ENCODE data around the gene CCDC8.
"Not testable (repeated sequence)": the region's sequence is repeated elsewhere in the genome, so short reads cannot be mapped to it uniquely, and the experiment has no call there.

CCDC8 gene

GRCh38 chr19:46413262-46414031 is at the start of gene CCDC8:
Gene CCDC8 (minus strand): TSS chr19:46413564. CDS start chr19:46412810, 754 bp downstream.
- DNase-seq: no peak

GRCh38 chr19:46461537-46461936 is 48.2 kb upstream of the CCDC8 start:
- DNase-seq: no peak

- DNase-seq: no peak
Measured at GRCh38 chr19:46460981-46461380, 47.6 kb upstream of the CCDC8 start.

GRCh38 chr19:46460055-46460454 is 46.7 kb upstream of the CCDC8 start:
- DNase-seq: no peak

GRCh38 chr19:46456930-46457329 is 43.6 kb upstream of the CCDC8 start:
- no peak for DNase-seq

GRCh38 chr19:46454244-46454643 is 40.9 kb upstream of the CCDC8 start:
- no peak for DNase-seq

- DNase-seq: no peak
Measured at GRCh38 chr19:46453661-46454060, 40.3 kb upstream of the CCDC8 start.

GRCh38 chr19:46452186-46452585 is 38.8 kb upstream of the CCDC8 start:
- no peak for DNase-seq

GRCh38 chr19:46451352-46451751 is 38.0 kb upstream of the CCDC8 start:
- DNase-seq: no peak

GRCh38 chr19:46450737-46451136 is 37.4 kb upstream of the CCDC8 start:
- DNase-seq: no peak

GRCh38 chr19:46449228-46449627 is 35.9 kb upstream of the CCDC8 start:
- no peak for DNase-seq

GRCh38 chr19:46448601-46449000 is 35.2 kb upstream of the CCDC8 start:
- no peak for DNase-seq

- no peak for DNase-seq
Measured at GRCh38 chr19:46447824-46448223, 34.5 kb upstream of the CCDC8 start.

GRCh38 chr19:46447006-46447405 is 33.6 kb upstream of the CCDC8 start:
- no peak for DNase-seq

- DNase-seq: no peak
Measured at GRCh38 chr19:46446021-46446420, 32.7 kb upstream of the CCDC8 start.

- DNase-seq: no peak
Measured at GRCh38 chr19:46442808-46443450, 29.6 kb upstream of the CCDC8 start.

- no peak for DNase-seq
Measured at GRCh38 chr19:46441866-46442265, 28.5 kb upstream of the CCDC8 start.

GRCh38 chr19:46435689-46436088 is 22.3 kb upstream of the CCDC8 start:
- DNase-seq: not testable (repeated sequence)

GRCh38 chr19:46435009-46435408 is 21.6 kb upstream of the CCDC8 start:
- no peak for DNase-seq

- not testable (repeated sequence) for DNase-seq
Measured at GRCh38 chr19:46433470-46433869, 20.1 kb upstream of the CCDC8 start.

GRCh38 chr19:46431824-46432223 is 18.5 kb upstream of the CCDC8 start:
- no peak for DNase-seq

- DNase-seq: no peak
Measured at GRCh38 chr19:46429999-46430398, 16.6 kb upstream of the CCDC8 start.

GRCh38 chr19:46428239-46429135 is 15.1 kb upstream of the CCDC8 start, which contains the start of gene PNMA8C:
Gene PNMA8C (minus strand): TSS chr19:46428936. CDS start chr19:46428359, 577 bp downstream.
- peak; percentile 42 to 57 for DNase-seq
